Upper lobe of left lung (tissue), 6 donors: ENCODE data around the gene AMZ1. TPM values are rescaled to one million over a fixed set of nuclear protein-coding genes. Genes with fewer than 3 reads are reported as not detected.

Experiments used
- ATAC-seq, 2 donors: fragments of 200-7000 bp; cut with Tn5 transposase; one replicate each; pipeline ENCODE4 v1.9.1; 2022; ENCODE audit warnings: mild to moderate bottlenecking in 2 of 2, moderate library complexity in 2 of 2; ENCODE audit not compliant: low FRiP score in 2 of 2
- DNase-seq, 2 donors: peaks; one replicate each; pipeline ENCODE4 v3.0.0-alpha.2; 2019 to 2020
- H3K27ac ChIP-seq, 4 donors: fragments of 200-600 bp; sonication (generic); one replicate each; pipeline ENCODE4 v1.5.1; 2016 to 2019
- H3K27me3 ChIP-seq, 4 donors: fragments of 200-600 bp; sonication (generic); one replicate each; pipeline ENCODE4 v1.5.1; 2017 to 2019
- H3K36me3 ChIP-seq, 4 donors: fragments of 200-600 bp; sonication (generic); one replicate each; pipeline ENCODE4 v1.5.1; 2016 to 2019
- H3K4me1 ChIP-seq, 4 donors: fragments of 200-600 bp; sonication (generic); one replicate each; pipeline ENCODE4 v1.5.1; 2018 to 2019
- H3K4me3 ChIP-seq, 4 donors: fragments of 200-600 bp; sonication (generic); one replicate each; pipeline ENCODE4 v1.5.1; 2017 to 2019; ENCODE audit warnings: mild to moderate bottlenecking in 2 of 4, moderate library complexity in 1 of 4
- H3K9me3 ChIP-seq, 4 donors: fragments of 200-600 bp; sonication (generic); one replicate each; pipeline ENCODE4 v1.5.1; 2018 to 2019
- EP300 ChIP-seq, 4 donors: sonication (generic); formaldehyde crosslinking; IDR thresholded peaks; one replicate each; pipeline ENCODE4 v1.5.1; 2017; ENCODE audit warnings: antibody characterized with exemption in 4 of 4, control low read depth in 2 of 4
- POLR2A ChIP-seq, 4 donors: fragments of 450-650 bp; IDR thresholded peaks; one replicate each; pipeline ENCODE4 v1.5.1; 2016 to 2017; ENCODE audit warnings: antibody characterized with exemption in 4 of 4, mild to moderate bottlenecking in 2 of 4
- POLR2AphosphoS5 ChIP-seq, 2 donors: sonication (generic); formaldehyde crosslinking; IDR thresholded peaks; one replicate each; pipeline ENCODE4 v1.5.1; 2017; ENCODE audit warnings: antibody characterized with exemption in 2 of 2
- WGBS, 2 donors: methylation state at CpG; one replicate each; pipeline ENCODE4 v1.1.5; 2017 to 2018; 5-methylcytosine and 5-hydroxymethylcytosine counted together
- total RNA-seq, 6 donors: library from RNA; depleted of rRNA in 4 of 6; stranded (reverse); fragments of >200 nt in 4 of 6; gene quantifications; one replicate each; pipeline versions ENCODE4 v1.1.0 to v1.2.1, GENCODE V29; 2016 to 2021
- TF ChIP-seq, protein P1 (sequence below), 6 experiments: fragments of 450-650 bp in 4 of 6; fragments of 200-600 bp in 2 of 6; sonication (generic) in 2 of 6; IDR thresholded peaks; one replicate each; pipeline ENCODE4 v1.5.1; 2016 to 2019; ENCODE audit warnings: antibody characterized with exemption in 6 of 6
- donor health status: DM: no; HTN: no; CAD: no; lungs with moderate emphysema.
- donor health status: DM: no; HTN: yes; CAD: no; lungs with severe emphysema.

The AMZ1 gene
- total RNA-seq, 6 donors from 2014 or later, result 0.30 to 16.6 (median 5.3) TPM

DNA sequence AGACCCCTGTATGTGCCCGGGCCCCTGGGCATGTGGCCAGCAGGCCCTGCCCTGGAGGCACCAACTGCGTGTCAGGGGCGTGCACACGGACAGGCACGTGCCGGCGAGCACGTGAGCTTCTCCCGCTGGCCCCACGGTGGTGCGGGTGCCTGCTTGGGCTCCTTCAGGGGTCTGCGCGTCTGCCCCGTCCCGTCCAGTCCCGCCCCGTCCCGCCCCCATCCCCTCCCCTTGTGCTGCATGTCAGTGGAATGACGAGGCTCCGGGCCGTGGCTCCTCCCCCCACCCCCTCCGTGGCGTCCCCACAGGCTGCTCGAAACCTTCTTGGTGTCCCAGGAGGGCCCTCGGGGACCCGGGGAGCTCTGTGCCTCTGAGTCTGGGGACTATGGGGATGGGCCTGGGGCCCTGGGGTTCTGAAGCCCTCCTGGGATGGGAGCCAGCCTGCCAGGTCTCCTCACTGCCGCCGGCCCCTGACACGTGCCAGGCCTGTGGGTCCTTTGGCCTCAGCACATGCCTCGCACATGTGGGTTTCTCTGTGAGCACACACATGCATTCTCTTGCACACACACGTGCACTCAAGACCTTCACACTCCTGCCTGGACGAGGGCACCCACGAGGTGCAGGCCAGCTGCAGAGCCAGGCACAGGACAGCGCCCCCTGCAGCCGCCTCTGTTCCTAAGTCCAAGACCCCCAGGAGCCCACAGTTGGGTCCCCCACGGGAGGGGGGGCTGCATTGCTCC is 27.5 kb upstream of the AMZ1 start:
- ATAC-seq (no peak), DNase-seq (peak in 1 of 2 donors; percentile 77)
- peaks cover 0 to 52% (median 32%) of the 10 kb centered on the region in 4 donors for H3K36me3 ChIP-seq
- H3K4me1 ChIP-seq, result peaks cover 6 to 29% (median 14%) of the 10 kb centered on the region in 4 donors
- TF ChIP-seq EP300 (IDR thresholded peaks at IDR 0.05) (no peak), POLR2A (IDR thresholded peaks at IDR 0.05) (no peak), POLR2AphosphoS5 (IDR thresholded peaks at IDR 0.05) (no peak)
- TF ChIP-seq, protein P1, sequence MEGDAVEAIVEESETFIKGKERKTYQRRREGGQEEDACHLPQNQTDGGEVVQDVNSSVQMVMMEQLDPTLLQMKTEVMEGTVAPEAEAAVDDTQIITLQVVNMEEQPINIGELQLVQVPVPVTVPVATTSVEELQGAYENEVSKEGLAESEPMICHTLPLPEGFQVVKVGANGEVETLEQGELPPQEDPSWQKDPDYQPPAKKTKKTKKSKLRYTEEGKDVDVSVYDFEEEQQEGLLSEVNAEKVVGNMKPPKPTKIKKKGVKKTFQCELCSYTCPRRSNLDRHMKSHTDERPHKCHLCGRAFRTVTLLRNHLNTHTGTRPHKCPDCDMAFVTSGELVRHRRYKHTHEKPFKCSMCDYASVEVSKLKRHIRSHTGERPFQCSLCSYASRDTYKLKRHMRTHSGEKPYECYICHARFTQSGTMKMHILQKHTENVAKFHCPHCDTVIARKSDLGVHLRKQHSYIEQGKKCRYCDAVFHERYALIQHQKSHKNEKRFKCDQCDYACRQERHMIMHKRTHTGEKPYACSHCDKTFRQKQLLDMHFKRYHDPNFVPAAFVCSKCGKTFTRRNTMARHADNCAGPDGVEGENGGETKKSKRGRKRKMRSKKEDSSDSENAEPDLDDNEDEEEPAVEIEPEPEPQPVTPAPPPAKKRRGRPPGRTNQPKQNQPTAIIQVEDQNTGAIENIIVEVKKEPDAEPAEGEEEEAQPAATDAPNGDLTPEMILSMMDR (IDR thresholded peaks at IDR 0.05), result peak in 1 of 6 experiments; percentile 20
- no peak overlapping the region for H3K27ac ChIP-seq
- H3K9me3 ChIP-seq, result no peaks in the 10 kb centered on the region
- H3K4me3 ChIP-seq, result no peak overlapping the region
- 85 to 87% methylated on average over 28 to 29 of the region's 36 CpGs for WGBS, 2 donors
- no peaks in the 10 kb centered on the region for H3K27me3 ChIP-seq

DNA sequence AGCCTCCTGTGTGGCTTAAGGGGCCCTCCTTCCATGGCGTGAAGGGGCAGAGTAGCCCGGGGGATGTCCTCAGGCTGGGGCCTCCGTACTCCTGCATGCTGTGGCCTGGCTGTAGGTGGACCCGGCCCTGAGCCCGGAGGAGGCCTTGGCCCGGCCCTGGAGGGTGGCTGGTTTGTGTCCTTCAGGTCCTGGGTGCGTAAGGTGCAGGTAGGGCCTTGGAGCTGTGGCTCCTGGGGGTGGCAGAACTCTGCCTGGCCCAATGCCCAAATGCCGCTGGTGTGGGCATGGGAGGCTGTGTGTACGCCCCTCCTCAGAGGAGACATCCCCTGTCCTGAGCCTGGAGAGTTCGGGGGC is 26.9 kb upstream of the AMZ1 start:
- H3K36me3 ChIP-seq, result peaks cover 0 to 48% (median 29%) of the 10 kb centered on the region in 4 donors
- H3K9me3 ChIP-seq, result no peaks in the 10 kb centered on the region
- 83 to 94% methylated on average over 4 to 9 of the region's 10 CpGs for WGBS, 2 donors
- no peaks in the 10 kb centered on the region for H3K27me3 ChIP-seq
- H3K4me3 ChIP-seq, result no peak overlapping the region
- peak in 1 of 2 donors; percentile 74 for DNase-seq
- no peak overlapping the region for H3K27ac ChIP-seq
- ATAC-seq, result no peak
- H3K4me1 ChIP-seq, result peaks cover 6 to 34% (median 14%) of the 10 kb centered on the region in 4 donors
- TF ChIP-seq, protein P1 (IDR thresholded peaks at IDR 0.05), result no peak
- TF ChIP-seq EP300 (IDR thresholded peaks at IDR 0.05), result no peak
- no peak for TF ChIP-seq POLR2AphosphoS5 (IDR thresholded peaks at IDR 0.05)
- no peak for TF ChIP-seq POLR2A (IDR thresholded peaks at IDR 0.05)

DNA sequence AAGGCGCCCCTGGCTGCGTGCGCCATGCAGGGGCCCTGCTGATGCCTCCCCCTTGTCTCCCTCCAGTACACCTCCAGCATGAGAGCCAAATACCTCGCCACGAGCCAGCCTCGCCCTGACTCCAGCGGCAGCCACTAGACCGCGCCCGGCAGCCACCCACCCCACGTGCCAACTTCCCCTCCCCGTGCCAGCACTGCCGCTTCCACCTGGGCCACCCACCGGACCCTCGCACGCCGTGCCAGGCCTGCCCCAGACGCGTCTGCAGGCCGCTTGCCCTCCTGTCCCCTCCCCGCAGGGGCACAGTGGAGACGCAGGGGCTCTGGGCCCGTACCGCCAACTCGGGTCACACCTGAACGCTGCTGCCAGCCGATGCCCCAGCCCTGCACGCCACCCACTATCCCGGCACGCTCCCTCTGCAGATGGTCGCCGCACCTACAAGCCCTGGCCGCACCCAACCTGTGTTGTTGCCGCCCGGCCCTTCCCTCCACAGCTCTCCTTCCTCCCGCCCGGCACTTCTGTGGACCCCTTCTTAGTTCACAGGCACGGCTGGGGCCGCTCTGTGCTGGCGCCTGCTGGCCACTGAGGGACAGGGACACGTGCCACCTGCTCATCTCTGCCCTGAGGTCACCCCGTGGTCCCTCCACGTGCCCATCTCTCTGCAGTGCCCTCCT is 26.3 kb upstream of the AMZ1 start:
- peak in 1 of 2 donors; percentile 85 for DNase-seq

DNA sequence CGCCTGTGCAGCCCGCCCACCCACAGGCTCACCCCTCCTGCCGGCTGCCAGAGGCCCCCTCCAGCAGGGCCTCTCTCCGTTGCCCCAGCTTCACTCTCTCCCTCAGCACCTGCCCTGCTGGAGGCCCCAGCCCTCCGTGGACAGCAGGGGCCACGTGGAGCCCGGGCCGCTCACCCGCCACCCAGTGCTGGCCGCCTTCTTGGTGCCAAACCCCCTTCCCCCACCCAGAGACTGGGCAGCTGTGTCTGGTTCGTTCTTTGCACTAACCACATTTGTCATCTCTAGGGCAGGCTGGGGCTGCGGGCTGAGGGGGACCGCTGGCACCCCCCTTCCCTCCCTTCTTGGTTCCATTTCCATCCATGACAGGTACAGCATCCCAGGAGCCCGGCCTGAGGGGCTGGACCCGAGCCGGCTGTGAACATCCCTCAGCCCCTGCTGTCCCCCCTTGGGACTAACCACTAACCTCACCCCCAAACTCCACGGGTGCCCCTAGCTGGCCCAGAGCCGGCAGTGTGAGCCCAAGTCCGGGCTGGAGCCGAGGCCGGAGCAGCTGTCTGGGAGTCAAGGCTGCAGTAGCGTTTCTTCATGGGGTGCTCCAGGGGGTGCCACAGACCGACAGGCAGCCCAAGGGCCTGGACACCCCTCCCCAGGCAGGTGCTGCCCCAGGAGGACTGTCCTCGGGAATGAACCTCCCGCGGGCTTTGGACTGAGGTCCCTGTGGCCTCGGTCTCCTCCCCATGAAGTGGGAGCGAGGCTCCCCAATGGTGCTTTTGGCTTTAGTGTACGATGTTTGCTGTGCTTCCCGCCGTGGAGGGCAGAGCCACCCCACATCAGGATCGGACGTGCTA is 25.5 kb upstream of the AMZ1 start:
- DNase-seq, result peak in 1 of 2 donors; percentile 76
- Histone ChIP-seq H3K36me3 (peaks cover 0 to 40% (median 21%) of the 10 kb centered on the region in 4 donors), H3K4me3 (no peak overlapping the region), H3K4me1 (peaks cover 6 to 36% (median 14%) of the 10 kb centered on the region in 4 donors), H3K27me3 (no peaks in the 10 kb centered on the region), H3K27ac (no peak overlapping the region), H3K9me3 (no peaks in the 10 kb centered on the region)
- WGBS, 2 donors, result 88 to 90% methylated on average over 9 to 22 of the region's 33 CpGs
- TF ChIP-seq, protein P1 (IDR thresholded peaks at IDR 0.05), result no peak
- TF ChIP-seq POLR2AphosphoS5 (IDR thresholded peaks at IDR 0.05) (no peak), POLR2A (IDR thresholded peaks at IDR 0.05) (no peak), EP300 (IDR thresholded peaks at IDR 0.05) (no peak)
- ATAC-seq, result no peak

More for the DNA sequence above, 26.3 kb upstream of the AMZ1 start:
- peaks cover 0 to 41% (median 24%) of the 10 kb centered on the region in 4 donors for H3K36me3 ChIP-seq
- no peak for ATAC-seq
- 89 to 93% methylated on average over 25 to 39 of the region's 43 CpGs for WGBS, 2 donors
- H3K27ac ChIP-seq, result no peak overlapping the region
- no peaks in the 10 kb centered on the region for H3K9me3 ChIP-seq
- peaks cover 6 to 36% (median 14%) of the 10 kb centered on the region in 4 donors for H3K4me1 ChIP-seq
- H3K27me3 ChIP-seq, result no peaks in the 10 kb centered on the region
- no peak for TF ChIP-seq EP300 (IDR thresholded peaks at IDR 0.05)
- TF ChIP-seq POLR2AphosphoS5 (IDR thresholded peaks at IDR 0.05), result no peak
- TF ChIP-seq POLR2A (IDR thresholded peaks at IDR 0.05), result no peak
- TF ChIP-seq, protein P1 (IDR thresholded peaks at IDR 0.05), result no peak
- no peak overlapping the region for H3K4me3 ChIP-seq
